DND-41 (cell line): ENCODE results near the gene RFLNA.

Source experiments
- ATAC-seq: fragments of 200-7000 bp; cut with Tn5 transposase; 3 replicates; pipeline ENCODE4 v1.9.1; 2021; ENCODE audit warnings: low read depth; ENCODE audit not compliant: insufficient read depth
- DNase-seq: peaks from one replicate; pipeline ENCODE4 v3.0.0-alpha.2; 2020
- H2AFZ ChIP-seq: 2 replicates; pipeline ENCODE4 v1.6.0; 2012; ENCODE audit warnings: low read depth, low read length
- H3K27ac ChIP-seq: 2 replicates; pipeline ENCODE4 v1.5.1; 2012; ENCODE audit warnings: low read length, inconsistent platforms
- H3K27me3 ChIP-seq: fragments of 200-600 bp; sonication (generic); 2 replicates; pipeline ENCODE4 v1.6.0; 2012; ENCODE audit warnings: low read length, mild to moderate bottlenecking, inconsistent platforms; ENCODE audit not compliant: insufficient read depth, poor library complexity
- H3K36me3 ChIP-seq: 2 replicates; pipeline ENCODE4 v1.5.1; 2012; ENCODE audit warnings: low read length, inconsistent platforms; ENCODE audit not compliant: insufficient read depth
- H3K4me1 ChIP-seq: 2 replicates; pipeline ENCODE4 v1.5.1; 2012; ENCODE audit warnings: mild to moderate bottlenecking, low read length; ENCODE audit not compliant: insufficient read depth
- H3K4me2 ChIP-seq: 2 replicates; pipeline ENCODE4 v1.6.0; 2012; ENCODE audit warnings: mild to moderate bottlenecking, moderate library complexity, low read length, inconsistent platforms; ENCODE audit not compliant: insufficient read depth
- H3K4me3 ChIP-seq, 2 experiments: fragments of 200-600 bp in 1 of 2; shearing (Covaris generic) in 1 of 2; 2 replicates each; pipeline ENCODE4 v1.5.1; 2012 to 2016; ENCODE audit warnings: inconsistent platforms in 2 of 2, low read length in 2 of 2, mild to moderate bottlenecking in 2 of 2, low read depth in 1 of 2, moderate library complexity in 1 of 2
- H3K79me2 ChIP-seq: 2 replicates; pipeline ENCODE4 v1.6.0; 2012; ENCODE audit warnings: low read length, inconsistent platforms; ENCODE audit not compliant: insufficient read depth
- H3K9ac ChIP-seq: 2 replicates; pipeline ENCODE4 v1.6.0; 2012; ENCODE audit warnings: low read depth, mild to moderate bottlenecking, inconsistent platforms, low read length, moderate library complexity
- H3K9me3 ChIP-seq: 2 replicates; pipeline ENCODE4 v1.5.1; 2012; ENCODE audit warnings: low read length, moderate library complexity, mild to moderate bottlenecking, inconsistent platforms; ENCODE audit not compliant: insufficient read depth, severe bottlenecking
- H4K20me1 ChIP-seq: 2 replicates; pipeline ENCODE4 v1.6.0; 2012; ENCODE audit warnings: low read length; ENCODE audit not compliant: insufficient read depth
- CTCF ChIP-seq: IDR thresholded peaks from 2 replicates; pipeline ENCODE4 v1.5.1; 2012; ENCODE audit warnings: borderline replicate concordance, low read length, moderate library complexity, mild to moderate bottlenecking; ENCODE audit not compliant: poor library complexity, severe bottlenecking; ENCODE audit errors: extremely low read depth
- EZH2 ChIP-seq: IDR thresholded peaks from 3 replicates; pipeline ENCODE4 v1.6.1; 2012; ENCODE audit warnings: borderline replicate concordance, low read depth, mild to moderate bottlenecking, moderate library complexity, low read length, inconsistent platforms; ENCODE audit not compliant: severe bottlenecking

The RFLNA gene

GRCh38 chr12:124305136-124305535 is 10.2 kb downstream of the RFLNA start:
- TF ChIP-seq EZH2 (no peak), CTCF (no peak)
- H2AFZ ChIP-seq: no peak overlapping the region
- no peak overlapping the region for H3K27ac ChIP-seq
- ATAC-seq (no peak), DNase-seq (no peak)
- H3K79me2 ChIP-seq: no peaks in the 10 kb centered on the region
- H3K9me3 ChIP-seq: no peaks in the 10 kb centered on the region
- H3K4me2 ChIP-seq: no peak overlapping the region
- H4K20me1 ChIP-seq: no peaks in the 10 kb centered on the region
- no peaks in the 10 kb centered on the region for H3K27me3 ChIP-seq
- no peaks in the 10 kb centered on the region for H3K36me3 ChIP-seq
- no peak overlapping the region for H3K9ac ChIP-seq
- H3K4me1 ChIP-seq: no peaks in the 10 kb centered on the region
- H3K4me3 ChIP-seq: no peak overlapping the region

- TF ChIP-seq EZH2 (no peak), CTCF (no peak)
- DNase-seq (no peak), ATAC-seq (no peak)
- H3K4me3 ChIP-seq: no peak overlapping the region
- H3K79me2 ChIP-seq: no peaks in the 10 kb centered on the region
- no peaks in the 10 kb centered on the region for H3K27me3 ChIP-seq
- no peak overlapping the region for H3K4me2 ChIP-seq
- H3K4me1 ChIP-seq: no peaks in the 10 kb centered on the region
- H2AFZ ChIP-seq: no peak overlapping the region
- no peaks in the 10 kb centered on the region for H3K9me3 ChIP-seq
- H3K9ac ChIP-seq: no peak overlapping the region
- H3K27ac ChIP-seq: no peak overlapping the region
- no peaks in the 10 kb centered on the region for H4K20me1 ChIP-seq
- H3K36me3 ChIP-seq: no peaks in the 10 kb centered on the region
Measured at GRCh38 chr12:124305776-124306685, 11.1 kb downstream of the RFLNA start.

- no peak overlapping the region for H3K27ac ChIP-seq
- DNase-seq: no peak
- H4K20me1 ChIP-seq: no peaks in the 10 kb centered on the region
- H3K79me2 ChIP-seq: no peaks in the 10 kb centered on the region
- ATAC-seq: no peak
- no peak overlapping the region for H3K9ac ChIP-seq
- no peaks in the 10 kb centered on the region for H3K27me3 ChIP-seq
- H3K9me3 ChIP-seq: no peaks in the 10 kb centered on the region
- H2AFZ ChIP-seq: no peak overlapping the region
- TF ChIP-seq EZH2 (no peak), CTCF (no peak)
- H3K4me3 ChIP-seq: no peak overlapping the region
- no peaks in the 10 kb centered on the region for H3K4me1 ChIP-seq
- no peaks in the 10 kb centered on the region for H3K36me3 ChIP-seq
- no peak overlapping the region for H3K4me2 ChIP-seq
Measured at GRCh38 chr12:124306686-124307555, 12.0 kb downstream of the RFLNA start.
